ENCODE results near the gene TAF11L10. TPM values are rescaled to one million over a fixed set of nuclear protein-coding genes. Genes with fewer than 3 reads are reported as not detected.
"Not testable (repeated sequence)": the region's sequence is repeated elsewhere in the genome, so short reads cannot be mapped to it uniquely, and the experiment has no call there.

The TAF11L10 gene
- not detected for total RNA-seq

DNA sequence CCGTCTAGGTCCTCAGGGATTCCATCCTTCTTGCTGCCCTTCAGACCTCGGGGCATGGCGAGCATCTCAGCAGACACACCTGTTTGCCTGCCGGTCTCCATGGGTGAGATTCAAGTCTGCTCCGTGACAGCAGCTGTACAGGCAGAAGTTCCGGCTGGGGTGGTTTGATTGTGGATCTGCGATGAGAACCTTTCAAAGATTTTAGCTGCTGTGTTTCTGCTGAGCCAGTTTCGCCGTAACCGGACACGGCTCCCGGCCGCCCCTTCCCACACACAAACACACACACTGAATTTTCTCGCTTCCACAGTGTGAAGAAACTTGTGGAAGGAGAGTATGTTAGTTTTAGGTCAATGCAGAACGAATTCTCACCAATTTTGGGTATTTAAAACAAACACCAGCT is at the start of gene TAF11L10:
TSS of gene TAF11L10 (minus strand) at position 101 of the 400 bp plus-strand sequence.
- H3K4me1 ChIP-seq; intact Hi-C loops (cut with DNase I); H3K27me3 ChIP-seq; H3K4me3 ChIP-seq; H3K36me3 ChIP-seq; H3K9me3 ChIP-seq; H3K27ac ChIP-seq; DNase-seq (ENCODE audit: extremely low spot score in 2 of 2): not testable (repeated sequence)

- Histone ChIP-seq H3K9me3 (no peaks in the 10 kb centered on the region), H3K4me1 (no peaks in the 10 kb centered on the region), H3K4me3 (no peak within 1 kb of the TSS), H3K36me3 (no peaks in the 10 kb centered on the region), H3K27me3 (no peaks in the 10 kb centered on the region), H3K27ac (no peak within 1 kb of the TSS)
- DNase-seq (ENCODE audit: extremely low spot score in 2 of 2): no peak
- intact Hi-C loops (cut with DNase I): no loop called here
- TF ChIP-seq POLR2A (IDR thresholded peaks at IDR 0.05): no peak
- no peak for TF ChIP-seq POLR2AphosphoS5 (IDR thresholded peaks at IDR 0.05; ENCODE audit: insufficient read depth in 1 of 2, low read depth in 1 of 2)
- TF ChIP-seq CTCF (IDR thresholded peaks at IDR 0.05): no peak
These were observed 36.5 kb upstream of the TAF11L10 start, which contains the start of gene TAF11L14 for GRCh38 chr5:17634160-17634559. TAF11L14 (plus strand) TSS chr5:17634460.

GRCh38 chr5:17631788-17632187 is 34.2 kb upstream of the TAF11L10 start, which contains the start of gene TAF11L13:
TAF11L13 (plus strand) TSS chr5:17632088.
- DNase-seq (ENCODE audit: extremely low spot score in 2 of 2); intact Hi-C loops (cut with DNase I); H3K4me1 ChIP-seq; H3K9me3 ChIP-seq; H3K4me3 ChIP-seq; H3K36me3 ChIP-seq; H3K27ac ChIP-seq; H3K27me3 ChIP-seq: not testable (repeated sequence)

DNA sequence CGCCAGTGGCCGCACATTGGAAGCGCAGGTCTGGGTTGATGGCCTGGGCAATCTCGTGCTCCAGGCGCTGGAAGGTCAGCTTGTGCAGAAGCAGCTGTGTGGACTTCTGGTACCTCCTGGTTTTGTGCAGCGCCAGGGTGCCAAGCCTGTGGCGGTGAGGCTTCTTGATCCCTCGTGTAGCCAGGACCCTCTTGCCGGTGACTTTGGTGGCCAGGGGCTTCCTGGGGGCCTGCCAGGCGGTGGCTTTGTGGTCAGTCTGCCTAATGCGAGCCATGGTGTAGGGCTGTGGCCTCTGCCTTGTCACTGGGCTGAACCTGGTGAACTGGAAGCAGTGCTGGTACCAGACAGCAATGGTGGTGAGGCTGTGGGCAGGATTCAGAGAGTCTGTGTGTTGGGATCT is 28.1 kb upstream of the TAF11L10 start:
- intact Hi-C loops (cut with DNase I): no loop called here
- H3K36me3 ChIP-seq: no peaks in the 10 kb centered on the region
- no peak for DNase-seq (ENCODE audit: extremely low spot score in 2 of 2)
- no peak overlapping the region for H3K27ac ChIP-seq
- H3K4me1 ChIP-seq: no peaks in the 10 kb centered on the region
- H3K27me3 ChIP-seq: no peaks in the 10 kb centered on the region
- TF ChIP-seq POLR2A (IDR thresholded peaks at IDR 0.05): no peak
- TF ChIP-seq POLR2AphosphoS5 (IDR thresholded peaks at IDR 0.05; ENCODE audit: insufficient read depth in 1 of 2, low read depth in 1 of 2): no peak
- TF ChIP-seq CTCF (IDR thresholded peaks at IDR 0.05): no peak
- H3K9me3 ChIP-seq: no peaks in the 10 kb centered on the region
- H3K4me3 ChIP-seq: no peak overlapping the region

DNA sequence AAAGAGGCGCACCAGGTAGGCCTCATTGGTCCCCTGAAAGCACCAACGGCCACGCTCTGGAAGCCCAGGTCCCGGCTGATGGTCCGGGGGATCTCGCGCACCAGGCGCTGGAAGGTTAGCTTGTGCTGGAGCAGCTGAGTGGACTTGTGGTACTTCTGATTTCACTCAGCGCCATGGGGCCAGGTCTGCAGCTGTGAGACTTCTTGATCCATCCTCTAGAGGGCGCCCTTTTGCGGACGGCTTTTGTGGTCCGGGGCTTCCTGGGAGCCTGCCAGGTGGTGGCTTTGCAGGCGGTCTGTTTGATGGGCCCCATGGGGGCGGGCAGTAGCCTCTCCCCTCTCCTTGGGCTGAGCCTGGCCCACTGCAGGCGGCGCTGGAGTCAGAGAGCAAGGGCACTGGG is 23.0 kb upstream of the TAF11L10 start:
- Histone ChIP-seq H3K27me3 (no peaks in the 10 kb centered on the region), H3K9me3 (no peaks in the 10 kb centered on the region), H3K4me1 (no peaks in the 10 kb centered on the region), H3K4me3 (no peak overlapping the region), H3K27ac (no peak overlapping the region), H3K36me3 (no peaks in the 10 kb centered on the region)
- no peak for DNase-seq (ENCODE audit: extremely low spot score in 2 of 2)
- intact Hi-C loops (cut with DNase I): no loop called here
- no peak for TF ChIP-seq POLR2AphosphoS5 (IDR thresholded peaks at IDR 0.05; ENCODE audit: insufficient read depth in 1 of 2, low read depth in 1 of 2)
- TF ChIP-seq POLR2A (IDR thresholded peaks at IDR 0.05): no peak

- DNase-seq (ENCODE audit: extremely low spot score in 2 of 2): no peak
- H3K27ac ChIP-seq: no peak overlapping the region
- intact Hi-C loops (cut with DNase I): no loop called here
- H3K4me1 ChIP-seq: no peaks in the 10 kb centered on the region
- no peak overlapping the region for H3K4me3 ChIP-seq
- H3K27me3 ChIP-seq: no peaks in the 10 kb centered on the region
- no peak for TF ChIP-seq POLR2AphosphoS5 (IDR thresholded peaks at IDR 0.05; ENCODE audit: insufficient read depth in 1 of 2, low read depth in 1 of 2)
- no peak for TF ChIP-seq CTCF (IDR thresholded peaks at IDR 0.05)
- TF ChIP-seq POLR2A (IDR thresholded peaks at IDR 0.05): no peak
- H3K9me3 ChIP-seq: no peaks in the 10 kb centered on the region
- no peaks in the 10 kb centered on the region for H3K36me3 ChIP-seq
These were observed 21.7 kb upstream of the TAF11L10 start for GRCh38 chr5:17619354-17619753.
